Measurements from ENCODE around the gene NCOA1.

Gene NCOA1

DNA sequence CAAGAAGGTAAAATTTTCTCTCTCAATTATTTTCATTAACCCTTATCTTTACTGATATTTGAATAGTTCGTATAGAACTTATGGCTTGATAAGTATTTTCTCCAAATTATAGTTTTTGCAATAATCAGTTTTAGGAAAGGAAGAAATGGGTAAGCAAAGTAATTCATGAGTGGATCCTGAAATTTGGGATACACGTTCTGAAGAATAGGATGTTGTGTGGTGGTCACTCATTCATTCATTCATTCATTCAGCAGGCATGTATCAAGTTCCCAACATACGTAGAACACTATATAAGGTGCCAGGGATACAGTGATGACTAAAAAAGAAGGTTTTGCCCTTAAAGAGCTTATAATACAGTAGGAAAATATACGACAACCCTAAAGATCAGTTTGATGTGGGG lies 206.7 kb downstream of the NCOA1 start:
- no peak for DNase-seq (ENCODE audit: low read depth in 2 of 2)

DNA sequence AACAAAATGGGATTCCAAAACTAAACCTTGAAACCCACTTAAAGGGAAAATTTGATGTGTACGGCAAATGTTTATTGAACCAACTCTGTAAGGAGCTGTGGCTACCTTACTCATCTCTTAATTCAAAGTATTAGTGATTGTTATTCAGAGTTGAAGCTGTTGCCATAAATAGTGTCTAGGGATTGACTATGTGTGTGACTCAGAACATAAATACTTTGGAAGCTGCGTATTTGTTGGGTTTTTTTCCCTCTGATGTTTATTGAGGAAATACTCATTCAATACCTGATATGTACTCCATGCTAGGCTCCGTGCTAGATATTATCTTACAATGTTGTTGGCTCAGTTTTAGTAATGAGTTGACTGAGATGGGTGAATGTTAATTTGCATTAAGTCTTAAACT lies 211.7 kb downstream of the NCOA1 start:
- DNase-seq (ENCODE audit: low read depth in 2 of 2), result no peak

DNA sequence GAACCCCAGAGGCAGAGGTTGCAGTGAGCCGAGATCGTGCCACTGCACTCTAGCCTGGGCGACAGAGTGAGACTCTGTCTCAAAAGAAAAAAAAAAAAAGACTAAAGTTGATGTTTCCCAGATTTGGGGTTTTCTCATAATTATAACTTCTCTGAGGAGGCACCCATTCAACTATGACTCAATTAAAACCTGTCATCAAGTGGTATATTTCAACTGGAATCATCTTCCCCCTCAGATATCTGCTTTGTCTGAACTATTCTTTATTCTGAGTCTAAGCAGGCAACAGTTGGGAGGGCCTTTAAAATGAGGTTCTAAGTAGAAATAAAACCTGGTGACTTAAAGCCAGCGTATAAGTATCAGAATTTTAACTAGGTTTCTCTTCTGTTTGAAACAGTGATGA lies 213.6 kb downstream of the NCOA1 start:
- DNase-seq (ENCODE audit: low read depth in 2 of 2), result no peak

DNA sequence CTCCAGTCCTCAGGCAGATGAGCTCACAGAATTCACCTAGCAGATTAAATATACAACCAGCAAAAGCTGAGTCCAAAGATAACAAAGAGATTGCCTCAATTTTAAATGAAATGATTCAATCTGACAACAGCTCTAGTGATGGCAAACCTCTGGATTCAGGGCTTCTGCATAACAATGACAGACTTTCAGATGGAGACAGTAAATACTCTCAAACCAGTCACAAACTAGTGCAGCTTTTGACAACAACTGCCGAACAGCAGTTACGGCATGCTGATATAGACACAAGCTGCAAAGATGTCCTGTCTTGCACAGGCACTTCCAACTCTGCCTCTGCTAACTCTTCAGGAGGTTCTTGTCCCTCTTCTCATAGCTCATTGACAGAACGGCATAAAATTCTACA lies 216.1 kb downstream of the NCOA1 start:
- no peak for DNase-seq (ENCODE audit: low read depth in 2 of 2)

DNA sequence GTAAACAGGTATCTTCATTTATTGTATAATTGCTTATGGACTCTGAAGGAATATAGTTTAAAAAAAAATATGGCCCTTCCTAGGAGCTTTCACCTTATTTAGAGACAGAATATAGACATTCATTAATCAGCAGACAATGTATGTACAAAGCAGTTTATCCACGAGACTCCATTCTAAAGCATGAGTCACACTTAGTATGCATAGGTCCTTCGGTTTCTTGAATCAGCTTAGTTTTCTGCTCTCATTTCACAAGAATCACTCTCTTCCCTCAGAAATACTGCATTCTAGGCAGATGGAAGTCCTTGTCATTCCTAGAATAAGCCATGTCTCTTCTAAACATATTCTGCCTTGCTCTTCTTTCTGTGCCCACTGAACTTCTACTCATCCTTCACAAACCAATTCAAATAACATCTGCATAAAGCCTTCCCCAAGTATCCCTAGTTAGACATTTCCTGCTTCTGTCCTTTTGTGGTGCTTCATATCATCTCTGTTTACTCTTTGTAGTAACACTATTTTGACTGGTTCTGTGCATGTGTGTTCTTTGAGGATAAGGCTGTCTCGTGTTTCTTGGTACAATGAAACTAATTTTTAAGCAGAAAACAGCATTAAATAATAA lies 217.6 kb downstream of the NCOA1 start:
- no peak for DNase-seq (ENCODE audit: low read depth in 2 of 2)

DNA sequence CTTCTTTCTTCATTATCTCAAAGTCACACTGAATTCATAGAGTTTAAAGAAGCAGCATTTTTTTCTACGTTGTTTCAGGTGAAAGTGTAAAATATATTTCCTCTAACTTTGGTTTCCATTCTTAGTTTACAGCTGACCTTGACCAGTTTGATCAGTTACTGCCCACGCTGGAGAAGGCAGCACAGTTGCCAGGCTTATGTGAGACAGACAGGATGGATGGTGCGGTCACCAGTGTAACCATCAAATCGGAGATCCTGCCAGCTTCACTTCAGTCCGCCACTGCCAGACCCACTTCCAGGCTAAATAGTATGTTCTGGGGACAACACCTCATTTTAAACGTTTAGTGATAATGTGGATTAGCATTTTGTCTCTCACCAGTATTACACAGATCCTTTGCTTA lies 219.8 kb downstream of the NCOA1 start:
- no peak for DNase-seq (ENCODE audit: low read depth in 2 of 2)

DNA sequence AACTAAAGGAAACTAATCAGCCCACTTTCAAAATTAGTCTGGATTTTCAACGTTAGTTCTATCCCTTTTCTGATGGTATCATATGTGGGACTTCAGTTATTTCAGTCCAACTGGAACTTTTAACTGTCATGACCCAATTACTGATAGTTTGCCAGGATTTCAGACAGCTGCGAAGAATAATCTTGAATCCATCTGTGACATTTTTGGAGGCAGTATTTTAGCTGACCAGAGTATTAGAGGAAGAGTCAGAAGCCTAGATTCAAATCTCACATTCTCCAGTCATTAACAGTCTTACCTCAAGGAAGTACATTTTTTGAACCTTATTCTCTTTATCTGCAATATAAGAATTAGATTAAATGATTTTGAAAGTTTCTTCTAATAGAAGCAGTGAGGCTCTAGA lies 220.8 kb downstream of the NCOA1 start:
- DNase-seq (ENCODE audit: low read depth in 2 of 2), result no peak

DNA sequence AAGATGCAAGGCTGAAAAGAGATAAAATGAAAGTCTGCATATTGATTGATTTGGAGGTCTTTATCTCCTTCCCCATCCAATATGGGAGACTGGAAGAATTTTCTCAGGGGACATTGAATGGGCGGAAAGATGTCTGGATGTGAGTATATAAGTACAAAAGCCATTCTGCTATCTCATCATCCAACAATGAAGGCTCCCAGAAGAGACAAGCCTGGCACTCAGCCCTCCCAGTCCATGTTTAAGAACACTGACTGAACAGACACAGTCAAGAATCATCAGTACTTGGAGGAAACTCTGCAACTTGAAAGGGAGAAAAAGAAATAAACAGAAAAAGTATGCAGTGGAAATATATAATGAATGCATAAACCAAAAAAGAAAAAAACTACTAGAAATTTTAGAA lies 221.2 kb downstream of the NCOA1 start:
- DNase-seq (ENCODE audit: low read depth in 2 of 2), result no peak

DNA sequence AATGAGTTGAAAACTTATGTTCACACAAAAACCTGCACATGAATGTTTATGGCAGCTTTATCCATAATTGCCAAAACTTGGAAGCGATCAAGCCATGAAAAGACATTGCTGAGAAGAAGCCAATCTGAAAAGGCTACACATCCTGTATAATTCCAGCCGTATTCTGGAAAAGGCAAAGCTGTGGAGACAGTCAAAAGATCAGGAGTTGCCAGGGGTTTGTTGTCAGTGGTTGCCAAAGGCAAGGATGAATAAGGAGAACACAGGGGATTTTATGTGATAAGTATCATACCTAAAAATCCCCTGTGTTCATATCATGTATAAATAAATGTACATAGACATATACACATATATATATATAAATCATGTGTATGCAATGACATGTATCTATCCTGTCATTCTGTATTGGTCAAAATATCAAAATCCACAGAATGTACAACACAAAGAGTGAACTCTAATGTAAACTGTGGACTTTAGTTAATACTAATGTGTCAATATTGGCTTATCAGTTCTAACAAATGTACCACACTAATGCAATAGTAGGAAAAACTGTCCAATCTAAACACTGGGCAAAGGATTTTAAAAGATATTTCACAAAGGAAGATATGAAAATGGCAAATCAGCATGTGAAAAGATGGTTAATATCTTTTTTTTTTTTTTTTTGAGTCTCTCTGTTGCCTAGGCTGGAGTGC lies 226.4 kb downstream of the NCOA1 start:
- DNase-seq (ENCODE audit: low read depth in 2 of 2), result no peak

DNA sequence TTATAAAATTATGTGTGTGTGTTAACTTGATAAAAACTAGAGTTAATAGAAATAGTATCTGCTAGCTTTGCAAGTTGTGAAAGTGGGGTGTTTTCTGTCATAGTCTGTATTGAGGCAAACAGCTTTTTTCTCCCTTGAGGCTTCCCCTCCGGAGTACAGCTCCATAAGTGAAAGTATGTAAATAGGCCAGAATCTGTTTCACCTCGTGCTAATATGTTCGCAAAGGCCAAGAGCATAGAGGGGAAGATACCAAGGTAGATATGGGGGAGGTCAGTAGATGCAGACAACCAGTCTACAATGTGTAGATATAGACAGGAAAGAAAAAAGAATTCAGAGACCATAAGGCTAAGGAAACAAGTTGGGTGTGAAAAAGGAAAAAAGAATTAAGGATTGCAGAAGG lies 229.3 kb downstream of the NCOA1 start:
- no peak for DNase-seq (ENCODE audit: low read depth in 2 of 2)

DNA sequence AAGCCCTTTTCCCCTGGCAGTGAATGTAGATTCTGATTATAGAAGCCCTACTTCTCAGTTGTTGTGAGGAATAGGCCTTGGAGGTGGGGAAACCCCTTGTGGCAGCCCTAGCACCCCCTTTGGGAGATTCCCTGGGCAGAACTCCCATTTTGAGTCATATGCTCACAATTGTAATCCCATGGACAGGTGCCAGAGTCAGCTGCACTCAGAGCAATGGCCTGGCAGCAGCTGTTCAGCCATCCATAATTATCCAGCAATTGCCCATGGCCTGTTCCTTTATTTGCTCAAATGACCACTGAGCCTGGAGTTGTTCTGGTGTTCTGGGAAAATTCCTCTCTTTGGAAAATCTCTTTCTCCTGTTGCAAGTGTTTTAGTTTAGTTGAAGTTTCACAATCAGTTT lies 230.4 kb downstream of the NCOA1 start:
- DNase-seq (ENCODE audit: low read depth in 2 of 2), result no peak

DNA sequence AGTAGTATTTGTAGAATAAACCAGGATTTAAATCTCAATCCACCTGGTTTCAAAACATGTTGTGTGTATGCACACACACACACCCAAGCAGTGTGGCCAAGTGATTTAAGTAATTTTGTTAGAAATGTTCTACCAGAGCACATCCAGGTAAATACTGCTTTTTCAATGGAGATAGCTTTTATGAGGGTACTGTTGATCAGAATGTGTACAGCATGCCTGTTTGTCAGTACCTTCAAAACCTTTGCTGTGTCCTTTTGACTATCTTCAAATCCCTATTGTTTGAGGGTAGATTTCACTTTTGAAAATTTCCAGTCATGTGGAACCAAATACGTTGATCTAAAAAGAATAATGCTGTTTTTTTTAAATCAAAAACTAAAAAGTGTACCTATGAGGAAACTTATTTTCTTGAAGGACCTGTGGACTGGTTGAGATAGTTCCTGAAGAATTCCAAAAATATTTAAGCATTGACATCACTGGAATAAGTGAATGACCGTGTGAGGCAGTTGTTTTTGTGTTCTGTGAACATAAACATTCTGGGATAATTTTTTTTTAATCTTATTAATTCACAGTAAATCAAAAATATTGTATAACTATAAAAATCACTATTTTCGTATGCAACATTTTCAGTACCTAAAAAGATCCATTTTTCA lies 231.2 kb downstream of the NCOA1 start:
- no peak for DNase-seq (ENCODE audit: low read depth in 2 of 2)

DNA sequence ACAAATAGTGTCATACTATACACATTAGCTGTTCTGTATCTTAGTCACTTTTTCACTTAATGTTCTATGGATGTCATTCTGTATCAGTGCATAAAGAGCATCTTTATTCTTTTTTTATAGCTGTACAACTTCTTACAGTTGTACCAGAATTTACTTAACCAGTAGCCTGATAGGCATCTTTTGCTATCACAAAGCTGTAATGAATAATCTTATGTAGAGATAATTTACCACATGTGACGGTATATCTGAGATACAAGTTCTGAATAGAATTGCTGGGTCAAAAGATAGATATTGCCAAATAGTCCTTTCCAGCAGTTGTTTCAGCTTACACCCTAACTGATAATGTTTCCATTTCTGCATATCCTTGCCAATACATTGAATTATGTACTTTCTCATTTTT lies 232.1 kb downstream of the NCOA1 start:
- no peak for DNase-seq (ENCODE audit: low read depth in 2 of 2)

DNA sequence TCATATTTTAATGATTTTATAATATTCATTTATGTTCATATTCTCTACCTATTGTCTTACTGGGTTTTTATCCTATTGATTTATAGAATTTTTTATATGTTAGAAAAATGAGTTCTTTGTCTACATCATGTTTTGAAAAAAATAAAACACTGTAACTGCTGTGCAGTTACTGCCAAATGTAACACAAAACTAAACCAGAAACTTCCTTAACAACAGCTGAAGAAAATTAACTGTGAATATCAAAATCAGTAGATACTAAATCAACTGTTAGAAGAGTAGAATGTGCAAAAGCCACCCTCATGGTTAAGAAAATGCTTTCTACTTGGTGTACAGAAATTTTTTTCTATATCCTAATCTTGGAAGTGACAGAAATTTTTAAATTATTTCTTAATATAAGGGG lies 232.6 kb downstream of the NCOA1 start:
- DNase-seq (ENCODE audit: low read depth in 2 of 2), result no peak

DNA sequence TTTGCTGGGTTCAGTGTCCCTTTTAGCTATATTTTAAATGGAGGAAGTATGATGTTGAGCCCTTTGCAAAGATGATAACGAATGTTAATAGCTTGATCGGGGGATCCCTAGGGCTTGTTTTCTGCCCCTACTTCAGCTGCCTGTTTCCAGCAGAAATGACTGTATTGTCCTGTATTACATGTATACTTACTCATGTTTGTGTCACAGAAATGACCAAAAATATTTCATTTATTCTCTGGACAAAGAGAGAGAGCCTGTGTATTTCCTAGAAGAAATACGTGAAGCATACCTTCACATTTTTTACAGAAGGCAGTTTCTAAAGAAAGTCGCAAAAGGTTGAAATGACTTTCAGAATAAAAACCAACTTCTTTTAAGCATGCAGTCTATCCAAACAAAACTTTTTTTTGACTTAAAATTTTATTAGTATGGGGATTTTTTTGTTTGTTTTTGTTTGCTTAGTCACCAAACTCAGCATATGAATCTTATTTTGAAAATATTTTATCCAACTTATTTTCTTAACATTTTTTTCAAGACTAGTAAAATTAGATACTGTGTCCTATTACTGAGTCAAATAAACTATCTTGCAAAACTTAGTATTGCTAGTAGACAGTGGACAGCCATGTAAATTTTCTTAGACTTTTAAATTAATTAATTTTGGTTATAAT lies 233.2 kb downstream of the NCOA1 start:
- DNase-seq (ENCODE audit: low read depth in 2 of 2), result no peak

DNA sequence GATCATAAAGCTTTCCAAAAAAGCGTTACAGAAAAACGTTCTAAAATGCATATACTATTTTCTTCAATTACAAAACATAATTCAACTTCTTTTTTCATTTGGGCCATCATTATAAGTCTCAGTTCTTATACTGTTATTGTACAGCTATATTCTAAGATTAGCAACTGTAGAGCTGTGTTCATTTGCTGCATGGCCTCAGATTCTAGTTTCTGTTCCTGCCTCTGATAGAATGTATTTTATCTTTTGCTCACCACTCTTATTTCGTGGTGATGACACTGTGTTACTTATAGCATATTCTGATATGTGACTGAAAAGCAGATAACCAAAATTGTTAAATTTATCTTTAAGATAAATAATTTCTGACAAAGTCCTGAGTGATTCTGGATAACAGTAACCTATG lies 234.9 kb downstream of the NCOA1 start:
- no peak for DNase-seq (ENCODE audit: low read depth in 2 of 2)

DNA sequence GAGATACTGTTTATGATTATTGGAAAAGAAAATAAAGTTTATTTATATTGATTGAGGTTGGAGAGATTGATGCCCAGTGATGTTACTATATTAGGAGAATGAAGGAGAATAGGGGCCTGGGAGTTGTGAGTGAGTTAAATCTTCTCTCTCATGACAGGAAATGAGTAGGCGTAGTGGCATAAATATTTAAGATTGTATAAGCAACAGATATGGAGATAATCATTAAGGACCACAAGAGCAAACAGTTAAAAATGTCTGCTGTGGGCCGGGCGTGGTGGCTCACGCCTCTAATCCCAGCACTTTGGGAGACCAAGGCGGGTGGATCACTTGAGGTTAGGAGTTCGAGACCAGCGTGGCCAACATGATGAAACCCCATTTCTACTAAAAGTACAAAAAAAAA lies 239.4 kb downstream of the NCOA1 start:
- DNase-seq (ENCODE audit: low read depth in 2 of 2), result no peak

DNA sequence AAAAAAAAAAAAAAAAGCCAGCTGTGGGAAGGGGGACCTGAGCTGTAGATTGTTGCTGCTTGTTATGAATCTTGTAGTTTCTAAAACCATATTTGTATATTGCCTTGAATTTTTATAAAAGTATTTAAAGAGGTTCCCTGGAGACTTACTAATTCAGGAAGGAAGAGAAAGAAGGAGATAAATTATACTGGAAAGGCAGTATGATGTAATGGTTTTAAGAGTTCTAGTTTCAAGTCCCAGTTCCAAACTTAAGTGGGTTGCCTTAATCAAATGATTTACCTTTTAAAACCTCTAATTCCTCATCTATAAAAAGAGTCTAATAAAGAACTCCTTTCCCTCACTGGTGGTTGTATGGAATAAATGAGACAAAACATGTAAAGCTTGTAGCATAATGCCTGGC lies 240.0 kb downstream of the NCOA1 start:
- no peak for DNase-seq (ENCODE audit: low read depth in 2 of 2)

DNA sequence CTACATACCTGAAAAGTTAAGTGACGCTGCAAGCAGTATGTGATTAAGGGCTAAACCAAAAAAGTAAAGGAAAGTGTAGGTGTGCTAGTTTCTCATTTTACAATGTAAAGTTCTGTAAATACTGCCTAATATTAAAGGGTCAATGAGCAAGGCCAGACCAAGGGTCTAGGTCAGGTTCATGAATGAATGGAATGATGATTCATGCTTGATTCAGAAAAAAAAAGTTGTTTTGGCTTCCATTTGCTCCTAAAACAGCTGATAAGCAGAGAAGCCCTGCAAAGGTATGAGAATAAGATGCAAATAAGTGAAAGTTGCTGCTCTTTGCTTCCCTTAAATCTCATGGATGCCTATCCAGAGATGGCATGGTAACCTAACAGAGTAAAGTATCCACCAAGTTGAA lies 240.9 kb downstream of the NCOA1 start:
- DNase-seq (ENCODE audit: low read depth in 2 of 2), result no peak

DNA sequence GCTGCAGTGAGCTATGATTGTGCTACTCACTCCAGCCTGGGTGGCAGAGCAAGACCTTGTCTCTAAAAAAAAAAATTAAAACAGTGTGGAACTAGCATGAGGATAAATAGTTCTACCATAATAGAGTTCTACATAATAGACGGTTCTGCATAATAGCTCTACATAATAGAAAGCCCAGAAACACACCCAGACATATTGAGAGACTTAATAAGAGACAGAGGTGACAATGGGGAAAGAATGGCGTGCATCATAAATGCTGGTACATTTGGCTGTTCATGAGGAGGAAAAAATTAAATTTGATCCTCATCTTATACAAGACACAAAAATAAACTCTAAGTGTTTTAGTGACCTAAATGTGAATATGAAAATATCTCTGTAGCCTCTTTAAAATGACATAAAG lies 243.7 kb downstream of the NCOA1 start:
- no peak for DNase-seq (ENCODE audit: low read depth in 2 of 2)

DNA sequence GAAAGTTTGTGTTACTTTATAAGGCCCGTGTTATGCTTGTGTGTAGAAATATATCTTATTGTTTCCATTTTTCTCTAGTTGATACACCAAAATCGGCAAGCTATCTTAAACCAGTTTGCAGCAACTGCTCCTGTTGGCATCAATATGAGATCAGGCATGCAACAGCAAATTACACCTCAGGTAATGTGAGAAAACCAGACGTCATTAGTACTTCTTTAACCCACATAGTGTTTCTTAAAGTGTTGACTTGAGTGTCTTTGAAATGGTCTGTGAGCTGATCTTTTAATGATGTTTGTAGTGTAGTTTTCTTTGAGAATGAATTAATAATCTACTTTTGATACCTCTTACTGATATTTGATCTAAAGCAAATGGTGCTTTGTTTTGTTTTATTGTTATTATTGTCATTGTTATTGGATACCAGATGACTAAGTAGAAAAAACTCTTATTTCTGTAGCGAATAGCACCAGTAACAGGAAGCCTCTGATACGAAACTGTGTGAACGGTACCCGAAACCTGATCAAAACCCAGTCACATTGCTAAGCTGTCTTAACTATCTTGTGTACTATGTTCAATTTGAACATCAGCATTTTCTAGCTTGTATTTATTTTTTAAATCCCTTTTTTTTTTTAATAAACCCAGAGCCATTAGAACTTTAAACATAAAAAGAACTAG lies 248.4 kb downstream of the NCOA1 start:
- no peak for DNase-seq (ENCODE audit: low read depth in 2 of 2)

DNA sequence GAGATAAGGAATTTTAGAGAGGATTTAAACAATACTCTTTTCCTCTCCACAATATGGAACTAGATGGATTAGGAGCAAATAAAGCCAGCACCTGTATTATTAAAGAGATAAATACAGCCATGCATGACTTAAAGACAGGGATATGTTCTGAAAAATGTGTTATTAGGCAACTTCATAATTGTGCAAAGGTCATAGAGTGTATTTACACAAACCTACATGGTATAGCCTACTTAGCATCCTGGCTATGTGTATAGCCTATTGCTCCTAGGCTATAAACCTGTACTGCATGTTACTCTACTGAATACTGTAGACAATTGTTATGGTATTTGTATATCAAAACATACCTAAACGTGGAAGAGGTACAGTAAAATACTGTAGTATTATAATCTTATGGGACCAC lies 249.1 kb downstream of the NCOA1 start:
- DNase-seq (ENCODE audit: low read depth in 2 of 2), result no peak
